Vagina (tissue), 2 donors: ENCODE data around the gene GAREM1. TPM values are rescaled to one million over a fixed set of nuclear protein-coding genes. Genes with fewer than 3 reads are reported as not detected.
A peak's percentile ranks its signal among the peaks of the same experiment; 100 is the strongest.

Experiments
- DNase-seq, 2 donors: peaks; one replicate each; pipeline ENCODE4 v3.0.0-alpha.2; 2017; ENCODE audit errors: extremely low spot score in 2 of 2
- H3K27ac ChIP-seq: fragments of 200-600 bp; sonication (generic); one replicate; pipeline ENCODE4 v1.5.1; 2019
- H3K27me3 ChIP-seq: fragments of 200-600 bp; sonication (generic); one replicate; pipeline ENCODE4 v1.5.1; 2019
- H3K36me3 ChIP-seq, 2 donors: fragments of 200-600 bp; sonication (generic); one replicate each; pipeline ENCODE4 v1.5.1; 2017 to 2019
- H3K4me1 ChIP-seq: fragments of 200-600 bp; sonication (generic); one replicate; pipeline ENCODE4 v1.5.1; 2019
- H3K4me3 ChIP-seq, 2 donors: fragments of 200-600 bp; sonication (generic); 1 replicate in 1 of 2; 2 replicates in 1 of 2; pipeline ENCODE4 v1.5.1; 2016 to 2019
- H3K9me3 ChIP-seq: fragments of 200-600 bp; sonication (generic); one replicate; pipeline ENCODE4 v1.5.1; 2019
- POLR2A ChIP-seq, 2 donors: fragments of 450-650 bp; IDR thresholded peaks; one replicate each; pipeline ENCODE4 v1.6.1; 2017; ENCODE audit warnings: antibody characterized with exemption in 2 of 2, mild to moderate bottlenecking in 2 of 2, moderate library complexity in 2 of 2
- POLR2AphosphoS5 ChIP-seq, 2 donors: sonication (generic); formaldehyde crosslinking; IDR thresholded peaks; one replicate each; pipeline ENCODE4 v1.9.0; 2017; ENCODE audit warnings: antibody characterized with exemption in 2 of 2, mild to moderate bottlenecking in 2 of 2, low read depth in 1 of 2; ENCODE audit not compliant: insufficient read depth in 1 of 2
- intact Hi-C: fragments of 100-400 bp; cut with DNase I; formaldehyde crosslinking; loops from one replicate; pipeline ENCODE4 v1.15.1; 2023
- total RNA-seq: library from RNA; depleted of rRNA; stranded (reverse); fragments of >200 nt; gene quantifications from one replicate; pipeline ENCODE4 v1.2.3, GENCODE V29; 2016
- TF ChIP-seq, protein P1 (sequence below), 3 experiments: fragments of 450-650 bp in 2 of 3; fragments of 200-600 bp in 1 of 3; sonication (generic) in 1 of 3; IDR thresholded peaks; one replicate each; pipeline ENCODE4 v1.5.1; 2017 to 2019; ENCODE audit warnings: antibody characterized with exemption in 3 of 3, mild to moderate bottlenecking in 2 of 3, moderate library complexity in 2 of 3

The GAREM1 gene
- total RNA-seq, 1 donor from 2014 or later, result 15.7 TPM

- TF ChIP-seq, protein P1, sequence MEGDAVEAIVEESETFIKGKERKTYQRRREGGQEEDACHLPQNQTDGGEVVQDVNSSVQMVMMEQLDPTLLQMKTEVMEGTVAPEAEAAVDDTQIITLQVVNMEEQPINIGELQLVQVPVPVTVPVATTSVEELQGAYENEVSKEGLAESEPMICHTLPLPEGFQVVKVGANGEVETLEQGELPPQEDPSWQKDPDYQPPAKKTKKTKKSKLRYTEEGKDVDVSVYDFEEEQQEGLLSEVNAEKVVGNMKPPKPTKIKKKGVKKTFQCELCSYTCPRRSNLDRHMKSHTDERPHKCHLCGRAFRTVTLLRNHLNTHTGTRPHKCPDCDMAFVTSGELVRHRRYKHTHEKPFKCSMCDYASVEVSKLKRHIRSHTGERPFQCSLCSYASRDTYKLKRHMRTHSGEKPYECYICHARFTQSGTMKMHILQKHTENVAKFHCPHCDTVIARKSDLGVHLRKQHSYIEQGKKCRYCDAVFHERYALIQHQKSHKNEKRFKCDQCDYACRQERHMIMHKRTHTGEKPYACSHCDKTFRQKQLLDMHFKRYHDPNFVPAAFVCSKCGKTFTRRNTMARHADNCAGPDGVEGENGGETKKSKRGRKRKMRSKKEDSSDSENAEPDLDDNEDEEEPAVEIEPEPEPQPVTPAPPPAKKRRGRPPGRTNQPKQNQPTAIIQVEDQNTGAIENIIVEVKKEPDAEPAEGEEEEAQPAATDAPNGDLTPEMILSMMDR (IDR thresholded peaks at IDR 0.05), result no peak
- TF ChIP-seq POLR2AphosphoS5 (IDR thresholded peaks at IDR 0.05; ENCODE audit: insufficient read depth in 1 of 2, low read depth in 1 of 2), result no peak
- TF ChIP-seq POLR2A (IDR thresholded peaks at IDR 0.05), result no peak
- no peaks in the 10 kb centered on the region for H3K9me3 ChIP-seq
- H3K4me1 ChIP-seq, result no peaks in the 10 kb centered on the region
- H3K4me3 ChIP-seq, result no peak overlapping the region
- H3K27me3 ChIP-seq, result no peaks in the 10 kb centered on the region
- no peak overlapping the region for H3K27ac ChIP-seq
- H3K36me3 ChIP-seq, result no peaks in the 10 kb centered on the region
- intact Hi-C loops, result no loop called here
- no peak for DNase-seq
These were observed 112.6 kb downstream of the GAREM1 start for GRCh38 chr18:32358075-32358474.

DNA sequence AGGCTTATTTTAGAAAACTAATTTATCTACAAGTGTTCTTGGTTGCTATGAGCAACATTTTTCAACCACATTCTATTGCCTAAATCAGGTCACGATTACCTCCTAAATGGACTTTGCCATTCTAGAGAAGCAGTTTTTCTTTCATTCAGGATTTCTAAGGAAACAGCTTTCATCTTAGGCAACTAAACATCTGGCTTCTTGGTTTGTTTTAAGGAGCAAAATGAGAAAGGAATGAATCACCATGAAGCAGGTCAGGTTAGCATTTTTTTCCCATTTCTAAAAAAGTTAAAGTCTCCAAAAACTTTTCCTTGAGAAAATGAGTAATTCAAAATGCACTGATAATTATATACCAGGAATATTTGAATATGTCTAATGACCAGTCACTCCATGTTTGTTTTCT lies 114.8 kb downstream of the GAREM1 start:
- peaks cover 9% of the 10 kb centered on the region for H3K4me1 ChIP-seq
- intact Hi-C loops, result no loop called here
- no peak overlapping the region for H3K4me3 ChIP-seq
- no peak for DNase-seq
- H3K27me3 ChIP-seq, result no peaks in the 10 kb centered on the region
- no peak for TF ChIP-seq POLR2AphosphoS5 (IDR thresholded peaks at IDR 0.05; ENCODE audit: insufficient read depth in 1 of 2, low read depth in 1 of 2)
- TF ChIP-seq, protein P1 (IDR thresholded peaks at IDR 0.05), result no peak
- no peak for TF ChIP-seq POLR2A (IDR thresholded peaks at IDR 0.05)
- no peaks in the 10 kb centered on the region for H3K36me3 ChIP-seq
- no peak overlapping the region for H3K27ac ChIP-seq
- no peaks in the 10 kb centered on the region for H3K9me3 ChIP-seq

GRCh38 chr18:32354518-32354917 lies 116.2 kb downstream of the GAREM1 start:
- Histone ChIP-seq H3K4me3 (no peak overlapping the region), H3K27me3 (no peaks in the 10 kb centered on the region), H3K9me3 (no peaks in the 10 kb centered on the region), H3K27ac (no peak overlapping the region), H3K4me1 (peaks cover 21% of the 10 kb centered on the region), H3K36me3 (no peaks in the 10 kb centered on the region)
- intact Hi-C loops, result no loop called here
- no peak for DNase-seq
- TF ChIP-seq POLR2A (IDR thresholded peaks at IDR 0.05) (no peak), POLR2AphosphoS5 (IDR thresholded peaks at IDR 0.05; ENCODE audit: insufficient read depth in 1 of 2, low read depth in 1 of 2) (no peak)
- TF ChIP-seq, protein P1 (IDR thresholded peaks at IDR 0.05), result no peak

DNA sequence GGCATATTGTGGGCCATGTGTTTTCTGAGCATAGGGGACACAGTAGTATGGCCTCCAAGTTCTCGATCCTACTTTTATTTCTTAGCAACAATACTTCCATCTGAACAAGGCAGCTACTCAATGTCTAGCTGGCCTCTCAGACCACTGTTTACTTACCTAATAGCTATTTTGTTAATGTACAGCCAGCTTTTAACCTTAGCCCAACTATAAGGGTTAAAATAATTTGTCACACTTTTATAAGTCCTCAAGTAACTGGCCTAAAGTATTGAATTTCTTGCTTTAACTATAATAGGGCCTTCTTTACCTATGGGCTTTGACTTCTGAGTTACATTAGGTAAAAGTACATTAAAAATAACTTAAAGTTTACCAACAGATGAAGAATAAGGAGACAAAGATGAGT lies 117.4 kb downstream of the GAREM1 start:
- TF ChIP-seq POLR2AphosphoS5 (IDR thresholded peaks at IDR 0.05; ENCODE audit: insufficient read depth in 1 of 2, low read depth in 1 of 2), result no peak
- TF ChIP-seq, protein P1 (IDR thresholded peaks at IDR 0.05), result no peak
- TF ChIP-seq POLR2A (IDR thresholded peaks at IDR 0.05), result no peak
- peaks cover 26% of the 10 kb centered on the region for H3K4me1 ChIP-seq

GRCh38 chr18:32351032-32351431 lies 119.7 kb downstream of the GAREM1 start:
- intact Hi-C loops, result no loop called here
- H3K27ac ChIP-seq, result peak overlapping the region; percentile 76
- DNase-seq, result no peak
- H3K9me3 ChIP-seq, result no peaks in the 10 kb centered on the region
- no peaks in the 10 kb centered on the region for H3K36me3 ChIP-seq
- peaks cover 48% of the 10 kb centered on the region for H3K4me1 ChIP-seq
- H3K27me3 ChIP-seq, result no peaks in the 10 kb centered on the region
- TF ChIP-seq POLR2AphosphoS5 (IDR thresholded peaks at IDR 0.05; ENCODE audit: insufficient read depth in 1 of 2, low read depth in 1 of 2), result peak in 1 of 2 donors; percentile 24
- no peak for TF ChIP-seq POLR2A (IDR thresholded peaks at IDR 0.05)
- H3K4me3 ChIP-seq, result no peak overlapping the region

More for the DNA sequence above, 117.4 kb downstream of the GAREM1 start:
- Histone ChIP-seq H3K9me3 (no peaks in the 10 kb centered on the region), H3K27ac (no peak overlapping the region), H3K27me3 (no peaks in the 10 kb centered on the region), H3K4me3 (no peak overlapping the region), H3K36me3 (no peaks in the 10 kb centered on the region)
- intact Hi-C loops, result no loop called here
- DNase-seq, result no peak
